Measurements from ENCODE around the gene NANS. TPM values are rescaled to one million over a fixed set of nuclear protein-coding genes. Genes with fewer than 3 reads are reported as not detected.

NANS gene
- total RNA-seq, 1 experiment from 2014 or later = 40.4 TPM

GRCh38 chr9:98039607-98040017, 16.9 kb upstream of the NANS start:
- no peak overlapping the region for H3K23ac ChIP-seq (ENCODE audit: insufficient read length, low read depth, low read length)
- H3K27ac Mint-ChIP-seq = no peak overlapping the region; a peak in 1 of 7 replicates
- no peak overlapping the region for H3K4me2 ChIP-seq (ENCODE audit: insufficient read depth, insufficient read length, low read length)
- H3K9me3 ChIP-seq (ENCODE audit: control insufficient read depth, low read depth, low read length) = no peaks in the 10 kb centered on the region
- H4K20me1 ChIP-seq (ENCODE audit: control insufficient read depth, insufficient read depth, insufficient read length) = no peaks in the 10 kb centered on the region
- no peak overlapping the region for H2BK5ac ChIP-seq (ENCODE audit: insufficient read length, low read length)
- DNase-seq = no peak
- TF ChIP-seq CTCF (conservative IDR thresholded peaks at IDR 0.05) = no peak
- H3K36me3 Mint-ChIP-seq (ENCODE audit: insufficient read depth in 1 of 3, low read depth in 3 of 3) = no peaks in the 10 kb centered on the region
- H2BK12ac ChIP-seq (ENCODE audit: insufficient read length, low read depth, low read length) = no peak overlapping the region
- no peak overlapping the region for H4K8ac ChIP-seq (replicated peaks; ENCODE audit: insufficient read length, low read depth, low read length)
- H3T11ph ChIP-seq (ENCODE audit: low read length) = no peak overlapping the region
- H3K27ac ChIP-seq (ENCODE audit: insufficient read length, low read depth, low read length) = no peak overlapping the region
- H3K4me1 ChIP-seq (ENCODE audit: insufficient read depth, low read length) = no peaks in the 10 kb centered on the region
- H3K4me1 Mint-ChIP-seq = peaks cover 10 to 11% of the 10 kb centered on the region in 2 experiments
- no peaks in the 10 kb centered on the region for H3K23me2 ChIP-seq (ENCODE audit: insufficient read length, low read depth, low read length, poor library complexity, severe bottlenecking)
- H3K4me3 Mint-ChIP-seq = no peak overlapping the region
- H2BK20ac ChIP-seq (ENCODE audit: low read depth, low read length, poor library complexity, severe bottlenecking) = no peak overlapping the region
- H3K27me3 ChIP-seq (ENCODE audit: insufficient read depth, low read length) = no peaks in the 10 kb centered on the region
- no peak overlapping the region for H3K56ac ChIP-seq (ENCODE audit: insufficient read length, low read depth, low read length)
- H3K9ac ChIP-seq (ENCODE audit: extremely low read depth, insufficient read length, low read length) = no peak overlapping the region
- H3K27me3 Mint-ChIP-seq (ENCODE audit: low read depth) = peaks cover 32% of the 10 kb centered on the region
- no peak overlapping the region for H3K18ac ChIP-seq (ENCODE audit: insufficient read length, low read depth, low read length)
- H3K14ac ChIP-seq (ENCODE audit: insufficient read depth, low read length) = no peak overlapping the region
- H2BK15ac ChIP-seq (ENCODE audit: low read depth, low read length) = no peak overlapping the region
- no peak overlapping the region for H2AFZ ChIP-seq (ENCODE audit: low read length)
- no peak overlapping the region for H3K4ac ChIP-seq (ENCODE audit: low read depth, low read length)
- H2AK5ac ChIP-seq (ENCODE audit: insufficient read length, low read length) = no peak overlapping the region
- no CpG with 5 or more reads among the region's 10 CpGs for WGBS (ENCODE audit: extremely low coverage, insufficient read length, low lambda C conversion rate)
- no peaks in the 10 kb centered on the region for H3K9me3 Mint-ChIP-seq
- no peak overlapping the region for H4K91ac ChIP-seq (ENCODE audit: insufficient read length, low read depth, low read length)
- no peaks in the 10 kb centered on the region for H3K79me2 ChIP-seq (ENCODE audit: insufficient read depth, low read length)
- no peak overlapping the region for H2BK120ac ChIP-seq (ENCODE audit: low read depth, low read length, poor library complexity, severe bottlenecking)
- no peak overlapping the region for H4K5ac ChIP-seq (ENCODE audit: insufficient read length, low read depth, low read length)
- no peaks in the 10 kb centered on the region for H3K79me1 ChIP-seq (ENCODE audit: insufficient read depth, low read depth, low read length, poor library complexity, severe bottlenecking)
